Loucy (cell line): ENCODE results near the gene SDK2.

Source experiments
- EZH2phosphoT487 ChIP-seq: fragments of 200-600 bp; IDR thresholded peaks from 2 replicates; pipeline ENCODE4 v1.6.1; 2018; ENCODE audit warnings: antibody characterized with exemption, mild to moderate bottlenecking, moderate library complexity, borderline replicate concordance
- TF ChIP-seq, protein P1 (sequence below): fragments of 200-600 bp; sonication (generic); conservative IDR thresholded peaks from 2 replicates; pipeline ENCODE4 v1.5.1; 2014; ENCODE audit warnings: mild to moderate bottlenecking, antibody characterized with exemption, low read length

DNA sequence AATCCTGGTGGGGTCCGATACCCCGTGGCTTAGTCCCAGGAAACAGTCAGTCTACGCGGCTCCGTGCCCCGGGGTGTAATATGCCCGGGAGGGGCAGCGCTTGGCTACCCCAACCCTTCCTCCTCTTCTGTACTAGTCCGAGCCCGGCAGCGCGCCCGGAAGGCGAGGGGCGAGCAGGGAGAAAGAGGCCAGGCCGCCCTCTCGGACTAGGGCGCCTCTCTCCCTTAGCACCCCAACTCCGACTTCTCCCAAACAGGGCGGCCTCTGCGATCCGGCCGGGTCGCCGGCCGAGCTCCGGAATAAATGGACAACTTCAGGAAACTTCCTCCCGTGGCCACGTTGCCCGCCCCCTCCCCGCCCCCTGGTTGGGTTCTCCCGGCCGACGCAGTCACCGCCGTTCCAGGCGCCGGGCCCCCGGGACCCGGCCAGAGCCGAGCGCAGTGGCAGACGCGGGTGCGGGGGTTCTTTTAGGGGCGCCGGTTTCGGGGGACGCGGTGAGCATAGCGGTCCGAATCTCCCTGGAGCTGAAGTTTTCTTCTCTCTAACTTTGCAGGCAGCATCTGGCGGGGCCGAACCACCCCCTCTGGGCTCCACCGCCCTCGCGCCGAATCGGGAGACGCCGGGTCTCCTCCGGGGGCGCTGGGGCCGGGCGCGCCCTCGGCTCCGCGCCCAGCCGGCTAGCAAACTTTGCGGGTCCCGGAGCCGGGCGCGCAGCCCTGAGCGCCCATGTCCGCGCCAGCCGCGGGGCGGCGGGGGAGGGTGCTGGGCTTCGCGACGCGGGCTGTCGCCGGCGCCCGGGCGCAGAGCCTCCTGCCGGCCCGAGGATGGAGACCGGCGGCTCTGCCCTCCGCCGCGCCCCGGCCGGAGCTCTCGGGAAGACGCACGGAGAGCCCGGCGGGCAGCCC, at the start of gene SDK2:
- TF ChIP-seq, protein P1, sequence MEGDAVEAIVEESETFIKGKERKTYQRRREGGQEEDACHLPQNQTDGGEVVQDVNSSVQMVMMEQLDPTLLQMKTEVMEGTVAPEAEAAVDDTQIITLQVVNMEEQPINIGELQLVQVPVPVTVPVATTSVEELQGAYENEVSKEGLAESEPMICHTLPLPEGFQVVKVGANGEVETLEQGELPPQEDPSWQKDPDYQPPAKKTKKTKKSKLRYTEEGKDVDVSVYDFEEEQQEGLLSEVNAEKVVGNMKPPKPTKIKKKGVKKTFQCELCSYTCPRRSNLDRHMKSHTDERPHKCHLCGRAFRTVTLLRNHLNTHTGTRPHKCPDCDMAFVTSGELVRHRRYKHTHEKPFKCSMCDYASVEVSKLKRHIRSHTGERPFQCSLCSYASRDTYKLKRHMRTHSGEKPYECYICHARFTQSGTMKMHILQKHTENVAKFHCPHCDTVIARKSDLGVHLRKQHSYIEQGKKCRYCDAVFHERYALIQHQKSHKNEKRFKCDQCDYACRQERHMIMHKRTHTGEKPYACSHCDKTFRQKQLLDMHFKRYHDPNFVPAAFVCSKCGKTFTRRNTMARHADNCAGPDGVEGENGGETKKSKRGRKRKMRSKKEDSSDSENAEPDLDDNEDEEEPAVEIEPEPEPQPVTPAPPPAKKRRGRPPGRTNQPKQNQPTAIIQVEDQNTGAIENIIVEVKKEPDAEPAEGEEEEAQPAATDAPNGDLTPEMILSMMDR: no peak
- no peak for TF ChIP-seq EZH2phosphoT487
